NCI-H146 treated with DMSO at 0.1 percent for 48 hours (cell line): ENCODE data around the gene MCU.

Experiments
- DNase-seq: peaks from one replicate; lab custom pipeline; 2025; ENCODE audit not compliant: unreplicated experiment; lab: John Stamatoyannopoulos, UW

Gene MCU

GRCh38 chr10:72800000-72800740 lies 108.2 kb downstream of the MCU start:
- DNase-seq = peak; percentile 96

- no peak for DNase-seq
Observed at GRCh38 chr10:72800741-72801092, 108.8 kb downstream of the MCU start.

DNA sequence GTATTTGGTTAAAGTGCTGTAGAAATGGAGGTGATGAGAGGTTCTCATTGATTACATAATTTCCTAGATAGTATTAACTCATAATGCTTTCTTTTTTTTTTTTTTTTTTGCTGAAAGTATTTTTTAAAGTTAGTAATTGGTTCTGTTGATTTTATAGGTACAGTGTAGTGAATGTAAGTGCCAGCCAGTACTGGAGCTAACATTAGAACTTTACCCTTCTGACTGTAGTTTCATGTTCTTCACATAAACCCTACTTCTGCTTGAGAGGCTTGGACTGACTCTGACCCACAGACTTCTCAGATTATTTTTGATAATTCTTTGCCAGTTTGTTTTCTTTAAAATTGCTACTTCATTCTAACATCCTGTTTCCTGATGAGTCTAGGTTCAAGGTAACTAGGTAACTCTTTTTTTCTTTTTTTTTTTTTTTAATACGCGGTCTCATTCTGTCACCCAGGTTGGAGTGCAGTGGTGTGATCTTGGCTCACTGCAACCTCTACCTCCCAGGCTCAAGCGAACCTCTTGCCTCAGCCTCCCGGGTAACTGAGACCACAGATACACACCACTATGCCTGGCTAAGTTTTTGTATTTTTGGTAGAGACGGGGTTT lies 109.4 kb downstream of the MCU start:
- no peak for DNase-seq

DNA sequence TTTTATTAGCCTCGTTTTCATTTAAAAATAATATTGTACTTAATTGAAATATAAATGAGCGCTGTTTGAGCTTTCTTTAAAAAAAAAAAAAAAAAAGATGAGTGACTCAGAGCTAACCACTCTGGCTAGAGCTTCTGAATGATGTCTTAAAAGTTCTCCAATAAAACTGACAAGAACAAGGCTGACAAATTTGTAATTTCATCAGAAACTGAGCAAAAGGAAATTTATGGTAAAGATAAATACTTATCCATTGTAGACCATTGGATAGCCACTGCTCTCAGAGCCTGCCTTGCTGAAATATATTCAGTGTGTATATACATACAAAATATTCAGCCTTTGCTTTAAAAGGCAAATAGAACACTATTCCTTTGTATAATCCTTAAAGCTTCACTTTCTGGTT lies 110.4 kb downstream of the MCU start:
- DNase-seq = no peak

DNA sequence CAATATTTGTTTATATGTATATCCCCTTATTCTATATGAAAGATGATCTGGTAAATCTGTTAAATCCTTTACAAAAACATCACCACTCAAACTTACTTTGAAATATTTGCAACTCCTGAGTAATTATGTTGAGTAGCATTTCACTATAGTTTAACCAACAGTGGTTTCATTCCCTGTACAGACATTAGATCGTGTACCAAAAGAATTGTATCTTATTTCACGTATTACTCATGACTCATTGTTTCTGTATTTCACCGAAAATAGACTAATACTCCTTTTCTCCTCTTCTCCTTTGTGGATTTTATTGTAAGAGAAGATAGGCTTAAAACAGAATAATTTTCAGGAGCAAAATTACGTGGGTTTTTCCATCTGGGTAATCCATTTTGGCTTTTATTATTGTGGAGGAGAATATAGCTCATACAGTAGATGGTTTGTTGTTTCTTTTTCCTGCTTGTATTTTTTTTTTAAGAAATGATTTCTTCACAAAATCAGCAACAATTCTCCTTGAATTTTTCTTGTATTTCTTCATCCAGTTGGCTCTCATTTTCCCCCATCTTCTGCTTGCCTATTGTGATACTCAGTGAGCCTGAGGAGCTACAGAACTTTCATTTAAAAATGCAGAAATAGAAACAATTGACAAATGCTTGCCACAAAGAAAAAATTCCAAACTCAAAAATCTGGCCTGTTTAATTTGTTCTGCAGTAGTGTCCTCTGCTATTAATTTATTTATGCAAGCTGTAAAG lies 111.0 kb downstream of the MCU start:
- DNase-seq = no peak

DNA sequence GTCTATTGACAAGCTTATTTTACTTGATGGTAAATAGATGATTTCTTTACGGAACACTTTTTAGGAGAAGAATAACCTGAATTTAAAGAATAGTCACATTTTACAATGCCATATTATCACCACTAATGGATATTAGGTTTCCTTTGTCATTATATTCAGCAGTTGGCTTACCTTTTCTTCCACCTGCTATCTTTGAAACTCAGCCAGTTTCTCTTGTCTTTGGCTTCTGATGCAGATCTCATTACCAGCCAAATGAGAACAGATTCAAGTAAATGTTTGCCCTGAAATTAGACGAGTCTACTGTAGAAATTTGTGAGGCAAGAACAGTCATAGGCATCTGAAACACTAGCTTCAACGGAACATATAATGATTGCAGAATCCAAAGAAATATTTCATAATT lies 116.1 kb downstream of the MCU start:
- peak; percentile 83 for DNase-seq

- DNase-seq = no peak
Observed at GRCh38 chr10:72809006-72809405, 117.1 kb downstream of the MCU start.

DNA sequence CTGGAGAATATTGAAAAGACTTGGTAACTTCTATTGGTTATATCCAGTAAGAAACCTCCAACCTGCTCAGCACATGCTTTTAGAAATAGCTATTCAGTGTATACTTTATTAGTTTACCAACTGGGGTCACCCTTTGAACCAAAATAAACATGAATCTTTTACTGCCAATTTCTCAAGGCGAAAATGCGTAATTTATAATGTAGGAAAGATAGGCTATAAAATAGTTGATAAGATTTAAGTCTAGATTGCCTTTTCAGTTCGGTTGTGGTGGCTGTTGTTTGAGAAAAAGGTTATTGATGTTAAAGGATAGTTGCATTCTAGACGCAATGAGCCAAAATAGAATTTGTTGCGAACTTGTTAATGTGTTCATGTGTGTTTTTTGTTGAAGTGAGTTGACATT lies 119.0 kb downstream of the MCU start:
- no peak for DNase-seq

GRCh38 chr10:72812415-72812752 lies 120.4 kb downstream of the MCU start:
- no peak for DNase-seq

- no peak for DNase-seq
Observed at GRCh38 chr10:72812753-72813430, 120.9 kb downstream of the MCU start.

- DNase-seq = no peak
Observed at GRCh38 chr10:72814099-72814790, 122.3 kb downstream of the MCU start.

DNA sequence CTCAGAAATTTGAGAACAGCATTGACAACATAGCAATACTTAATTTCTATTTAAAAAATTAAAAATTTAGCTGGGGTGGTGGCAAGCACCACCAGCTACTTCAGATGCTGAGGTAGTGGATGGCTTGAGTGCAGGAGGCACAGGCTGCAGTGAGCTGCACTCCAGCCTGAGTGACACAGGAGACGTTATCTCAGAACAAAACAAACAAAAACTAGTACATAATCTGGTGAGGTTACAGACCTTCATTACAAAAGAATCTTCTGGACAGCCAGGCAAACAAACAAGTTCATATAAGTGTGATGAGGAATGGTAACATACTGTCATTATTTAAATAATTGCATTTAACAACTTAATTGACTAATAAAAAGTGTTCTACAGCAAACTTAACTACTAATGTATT lies 124.6 kb downstream of the MCU start:
- DNase-seq = no peak

- DNase-seq = no peak
Observed at GRCh38 chr10:72818076-72818475, 126.1 kb downstream of the MCU start.

GRCh38 chr10:72819053-72819452 lies 127.1 kb downstream of the MCU start:
- DNase-seq = no peak

DNA sequence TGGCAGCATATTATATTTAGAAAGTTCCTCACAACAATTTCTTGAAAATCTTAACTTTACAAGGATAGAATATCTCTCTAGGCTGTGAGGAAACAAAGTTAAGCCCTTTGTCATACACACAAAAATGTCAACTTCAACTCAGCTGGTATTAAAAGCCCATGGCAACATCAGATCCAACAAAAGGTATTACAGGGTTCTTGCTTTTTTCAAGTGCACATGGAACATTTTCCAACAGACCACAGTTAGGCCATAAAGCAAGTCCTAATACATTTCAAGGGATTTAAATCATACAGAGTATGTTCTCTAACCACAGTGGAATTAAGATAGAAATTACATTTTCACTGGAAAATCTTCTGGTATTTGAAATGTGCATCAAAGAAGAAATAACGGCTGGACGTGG lies 129.7 kb downstream of the MCU start:
- DNase-seq = no peak

DNA sequence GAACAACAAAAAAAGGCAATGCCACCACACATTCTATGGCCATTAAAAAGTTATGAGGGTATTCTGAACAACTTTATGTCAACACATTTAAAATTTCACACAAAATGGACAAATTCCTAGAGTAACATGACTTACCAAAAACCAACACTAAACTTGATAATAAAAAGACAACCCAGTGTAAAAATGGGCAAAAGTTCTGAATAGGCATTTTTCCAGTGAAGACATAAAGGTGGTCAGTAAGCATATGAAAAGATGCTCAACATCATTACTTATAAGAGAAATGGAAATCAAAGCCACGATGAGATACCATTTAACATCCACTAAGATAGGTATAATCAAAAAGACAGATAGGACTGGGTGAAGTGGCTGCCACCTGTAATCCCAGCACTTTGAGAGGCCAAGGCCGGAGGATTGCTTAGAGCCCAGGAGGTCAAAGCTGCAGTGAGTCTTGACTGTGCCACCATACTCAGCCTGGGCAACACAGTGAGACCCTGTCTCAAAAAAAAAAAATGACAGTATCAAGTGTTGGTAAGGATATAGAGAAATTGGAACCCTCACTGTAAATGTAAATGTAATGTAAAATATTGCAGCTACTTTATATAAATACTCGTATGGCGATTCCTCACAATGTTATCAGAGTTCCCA lies 130.5 kb downstream of the MCU start:
- no peak for DNase-seq

- no peak for DNase-seq
Observed at GRCh38 chr10:72825163-72825562, 133.2 kb downstream of the MCU start.

DNA sequence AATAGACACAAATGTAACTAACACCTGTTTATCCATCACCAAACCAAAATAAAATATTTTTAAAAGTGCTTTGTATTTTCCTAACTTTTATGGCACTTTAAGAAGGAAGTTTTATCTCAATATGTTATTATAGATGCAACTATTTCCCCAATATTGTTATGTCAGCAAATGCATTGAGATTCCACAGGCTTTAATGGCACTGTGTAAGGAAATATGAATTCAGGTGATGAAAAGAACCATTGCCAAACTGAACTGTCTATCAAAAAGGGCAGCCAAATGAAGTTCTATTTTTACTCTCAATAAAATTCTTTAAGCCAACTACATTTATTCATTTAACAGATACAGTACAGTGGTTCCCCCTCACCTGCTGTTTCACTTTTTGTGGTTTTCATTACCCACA lies 134.4 kb downstream of the MCU start:
- no peak for DNase-seq

GRCh38 chr10:72828294-72828693 lies 136.4 kb downstream of the MCU start:
- DNase-seq = no peak

GRCh38 chr10:72830625-72831024 lies 138.7 kb downstream of the MCU start:
- no peak for DNase-seq
